Activated CD8-positive, alpha-beta T cell treated with anti-CD3 and anti-CD28 coated beads, Interleukin-2, amount 10 ng/mL, durations not matched to agents 7 days and 5 days (primary cell): ENCODE data around the gene THAP8. TPM values are rescaled to one million over a fixed set of nuclear protein-coding genes. Genes with fewer than 3 reads are reported as not detected.
A peak's percentile ranks its signal among the peaks of the same experiment; 100 is the strongest.

Source experiments
- ATAC-seq: fragments of 150-1000 bp; cut with Tn5 transposase; one replicate; pipeline ENCODE4 v1.10.0; 2021; ENCODE audit warnings: moderate library complexity
- CTCF ChIA-PET: fragments of 350-600 bp; sonication (Branson Sonifier 250); formaldehyde crosslinking; loops from one replicate; lab custom pipeline; 2021; ENCODE audit warnings: antibody characterized with exemption; lab: Charles Lee
- POLR2A ChIA-PET: fragments of 350-600 bp; sonication (Branson Sonifier 250); formaldehyde crosslinking; loops from one replicate; lab custom pipeline; 2021; ENCODE audit warnings: antibody characterized with exemption; lab: Charles Lee
- DNase-seq: peaks from one replicate; pipeline ENCODE4 v3.0.0-alpha.2; 2020
- H3K27ac Mint-ChIP-seq: one replicate; pipeline ENCODE4 v1.8.0; 2021; ENCODE audit warnings: mild to moderate bottlenecking, mixed read lengths
- H3K27me3 Mint-ChIP-seq: one replicate; pipeline ENCODE4 v1.8.0; 2021; ENCODE audit warnings: low read depth, mixed read lengths
- H3K36me3 Mint-ChIP-seq: one replicate; pipeline ENCODE4 v1.8.0; 2021; ENCODE audit warnings: low read depth, mixed read lengths
- H3K4me1 Mint-ChIP-seq: one replicate; pipeline ENCODE4 v1.8.0; 2021; ENCODE audit warnings: low read depth, mixed read lengths
- H3K4me3 Mint-ChIP-seq: one replicate; pipeline ENCODE4 v1.8.0; 2021; ENCODE audit warnings: mild to moderate bottlenecking, mixed read lengths
- H3K9me3 Mint-ChIP-seq: one replicate; pipeline ENCODE4 v1.8.0; 2022; ENCODE audit warnings: mixed read lengths; ENCODE audit not compliant: insufficient read depth
- total RNA-seq, 2 experiments: library from RNA; stranded (reverse); gene quantifications; one replicate each; pipeline ENCODE4 v1.2.3, GENCODE V29; 2021

THAP8 gene
- total RNA-seq, 2 experiments from 2014 or later: 5.7 to 5.8 TPM

DNA sequence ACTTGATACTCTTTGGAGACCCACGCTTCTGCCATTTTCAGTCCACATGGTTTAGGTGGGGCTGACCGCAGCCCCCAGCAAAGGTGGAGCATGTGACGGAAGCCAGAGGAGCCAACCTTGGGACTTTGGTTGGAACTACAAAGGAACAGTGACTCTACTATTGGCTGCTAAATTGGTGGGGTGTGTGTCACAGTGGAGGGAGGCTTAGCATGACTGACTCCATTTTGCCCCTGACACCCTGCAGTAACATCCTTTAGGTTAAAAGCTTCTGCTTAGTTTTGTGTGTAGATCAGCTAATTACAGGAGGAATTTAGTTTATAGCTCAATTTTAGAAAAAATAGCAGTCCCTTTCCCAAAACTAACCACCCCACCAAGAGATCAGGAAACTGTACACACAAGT is 52.5 kb downstream of the THAP8 start:
- CTCF ChIA-PET: interaction anchor here (0.6 kb wide), 1 partner anchor 1699 kb away, joined by 3 read pairs; no protein-coding TSS in a partner anchor

DNA sequence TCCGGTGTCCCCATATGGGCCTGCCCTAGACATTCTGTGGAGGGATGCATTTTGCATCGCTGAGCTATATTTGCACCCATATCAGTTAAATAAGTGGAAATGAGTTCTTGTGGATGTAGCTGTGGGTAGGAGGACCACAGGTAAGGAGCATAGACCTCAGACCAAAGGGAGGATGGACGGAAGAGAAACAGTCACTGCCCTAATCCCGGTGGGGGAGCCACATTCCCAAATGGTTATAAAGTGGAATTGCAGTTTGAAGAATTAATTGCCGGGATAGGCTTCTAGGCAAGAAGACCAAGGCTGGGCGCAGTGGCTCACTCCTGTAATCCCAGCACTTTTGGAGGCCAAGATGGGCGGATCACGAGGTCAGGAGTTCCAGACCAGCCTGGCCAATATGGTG is 57.3 kb downstream of the THAP8 start:
- ChIA-PET CTCF (no interaction called here), POLR2A (interaction anchor here (1.9 to 2.6 kb wide), 2 partner anchors 17 to 58 kb away, joined by 6 to 9 read pairs; partner anchors contain the start of genes ALKBH6, THAP8 and WDR62)
- H3K9me3 Mint-ChIP-seq: no peaks in the 10 kb centered on the region
- H3K4me3 Mint-ChIP-seq: peak overlapping the region; percentile 92
- ATAC-seq (no peak), DNase-seq (no peak)
- H3K36me3 Mint-ChIP-seq: peaks cover 25% of the 10 kb centered on the region
- H3K4me1 Mint-ChIP-seq: peaks cover 26% of the 10 kb centered on the region
- peak overlapping the region; percentile 15 for H3K27ac Mint-ChIP-seq
- H3K27me3 Mint-ChIP-seq: no peaks in the 10 kb centered on the region

More for the DNA sequence above, 52.5 kb downstream of the THAP8 start:
- no peaks in the 10 kb centered on the region for H3K9me3 Mint-ChIP-seq
- DNase-seq: no peak
- H3K4me1 Mint-ChIP-seq: peaks cover 8% of the 10 kb centered on the region
- POLR2A ChIA-PET: no interaction called here
- no peak for ATAC-seq
- H3K4me3 Mint-ChIP-seq: no peak overlapping the region
- no peaks in the 10 kb centered on the region for H3K27me3 Mint-ChIP-seq
- H3K27ac Mint-ChIP-seq: no peak overlapping the region
- H3K36me3 Mint-ChIP-seq: peaks cover 27% of the 10 kb centered on the region

DNA sequence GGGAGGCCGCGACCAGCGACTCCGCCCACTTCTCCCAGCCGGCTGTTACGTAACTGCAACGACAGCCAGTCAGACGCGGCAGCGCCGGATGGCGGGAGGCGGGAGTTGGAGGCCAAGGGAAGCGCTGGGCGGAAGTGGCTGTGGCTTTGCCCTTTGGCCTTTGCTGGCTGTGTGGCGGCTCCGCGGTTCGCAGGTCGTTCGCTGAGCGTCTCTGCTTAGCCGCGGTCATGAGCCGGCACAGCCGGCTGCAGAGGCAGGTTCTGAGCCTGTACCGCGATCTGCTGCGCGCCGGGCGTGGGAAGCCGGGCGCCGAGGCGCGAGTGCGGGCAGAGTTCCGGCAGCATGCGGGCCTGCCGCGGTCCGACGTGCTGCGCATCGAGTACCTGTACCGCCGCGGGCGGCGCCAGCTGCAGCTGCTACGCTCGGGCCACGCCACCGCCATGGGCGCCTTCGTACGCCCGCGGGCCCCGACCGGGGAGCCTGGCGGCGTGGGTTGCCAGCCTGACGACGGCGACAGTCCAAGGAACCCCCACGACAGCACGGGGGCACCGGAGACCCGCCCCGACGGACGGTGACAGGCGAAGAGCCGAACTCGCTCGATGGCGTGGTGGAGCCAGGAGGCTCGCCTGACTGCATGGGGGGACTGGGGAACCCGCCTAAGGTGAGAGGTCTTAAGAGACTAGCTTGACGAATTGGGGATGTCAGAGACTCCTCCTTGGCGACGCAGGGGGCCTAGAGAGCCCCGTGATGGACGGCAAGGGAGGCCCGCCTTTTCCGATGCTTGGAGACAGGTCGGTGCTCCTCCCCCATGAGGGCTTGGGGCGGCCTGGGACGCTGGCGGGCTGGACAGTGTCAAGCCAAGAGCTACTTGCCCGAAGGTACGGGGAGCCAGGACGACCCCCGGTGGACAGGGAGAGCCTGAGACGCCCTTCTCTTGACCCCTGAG is 58.8 kb downstream of the THAP8 start, which contains the start of gene SDHAF1:
SDHAF1 (plus strand) TSS at position 141 of the 946 bp plus-strand sequence; CDS start at position 228, 87 bp downstream.
- peaks cover 16% of the 10 kb centered on the region for H3K36me3 Mint-ChIP-seq
- H3K4me3 Mint-ChIP-seq: peak within 1 kb of the TSS; percentile 92
- peak; percentile 96 for DNase-seq
- peak; percentile 88 for ATAC-seq
- no peaks in the 10 kb centered on the region for H3K9me3 Mint-ChIP-seq
- no peaks in the 10 kb centered on the region for H3K27me3 Mint-ChIP-seq
- H3K27ac Mint-ChIP-seq: peak within 1 kb of the TSS; percentile 89
- POLR2A ChIA-PET: interaction anchor here (0.9 to 2.6 kb wide), 4 partner anchors 19 to 64 kb away, joined by 4 to 9 read pairs (median 5); partner anchors contain the start of genes ALKBH6, THAP8 and WDR62
- CTCF ChIA-PET: interaction anchor here (0.7 to 1.8 kb wide), 4 partner anchors 19 to 125 kb away, joined by 3 to 5 read pairs (median 4); partner anchors contain the start of genes ALKBH6 and THAP8
- H3K4me1 Mint-ChIP-seq: peaks cover 26% of the 10 kb centered on the region

- ATAC-seq (no peak), DNase-seq (no peak)
- Mint-ChIP-seq H3K4me3 (peak overlapping the region; percentile 58), H3K4me1 (peaks cover 26% of the 10 kb centered on the region), H3K36me3 (peaks cover 16% of the 10 kb centered on the region), H3K9me3 (no peaks in the 10 kb centered on the region), H3K27me3 (no peaks in the 10 kb centered on the region), H3K27ac (no peak overlapping the region)
- ChIA-PET CTCF (interaction anchor here (0.7 to 2.5 kb wide), 6 partner anchors 20 to 124 kb away, joined by 3 to 8 read pairs (median 4); partner anchors contain the start of genes ALKBH6, THAP8 and WDR62), POLR2A (interaction anchor here (1.3 to 2.6 kb wide), 2 partner anchors 20 to 63 kb away, joined by 4 to 9 read pairs; partner anchors contain the start of gene ALKBH6)
Measured at GRCh38 chr19:35993923-35994598, 60.0 kb downstream of the THAP8 start.

DNA sequence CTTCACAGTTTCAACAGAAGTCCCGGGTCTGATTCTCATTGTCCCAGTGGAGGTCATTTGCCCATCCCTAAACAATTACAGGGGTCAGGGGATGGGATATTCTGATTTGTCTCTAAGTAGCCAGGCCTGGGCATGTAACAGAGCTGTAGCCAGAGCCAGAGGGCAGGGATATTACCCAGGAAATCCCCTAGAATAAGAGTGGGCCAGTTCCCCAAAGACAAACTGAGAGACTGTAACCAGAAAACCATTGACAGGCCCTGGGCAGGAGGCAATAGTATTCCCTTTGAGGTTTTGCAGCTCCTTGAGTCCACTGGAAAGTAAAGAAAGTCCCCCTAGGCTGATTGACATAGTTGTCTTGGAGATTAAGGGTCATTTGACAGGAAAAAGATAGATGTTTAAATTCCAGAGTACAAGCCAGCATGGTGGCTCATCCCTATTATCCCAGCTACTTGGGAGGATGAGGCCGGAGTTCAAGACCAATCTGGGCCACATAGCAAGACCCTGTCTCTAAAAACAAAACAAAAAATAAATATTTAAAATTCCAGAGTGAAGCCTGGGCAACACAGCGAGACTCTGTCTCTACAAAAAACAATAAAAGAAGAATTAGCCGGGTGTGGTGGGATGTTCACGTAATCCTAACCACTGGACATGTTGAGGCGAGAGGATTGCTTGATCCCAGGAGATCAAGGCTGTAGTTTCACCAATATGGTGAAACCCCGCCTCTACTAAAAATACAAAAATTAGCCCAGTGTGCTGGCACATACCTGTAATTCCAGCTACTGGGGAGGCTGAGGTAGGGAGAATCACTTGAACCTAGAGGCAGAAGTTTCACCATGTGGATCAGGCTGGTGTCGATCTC is 60.9 kb downstream of the THAP8 start:
- Mint-ChIP-seq H3K27ac (no peak overlapping the region), H3K4me1 (peaks cover 26% of the 10 kb centered on the region), H3K4me3 (no peak overlapping the region), H3K9me3 (no peaks in the 10 kb centered on the region), H3K36me3 (peaks cover 14% of the 10 kb centered on the region), H3K27me3 (peaks cover 9% of the 10 kb centered on the region)
- POLR2A ChIA-PET: interaction anchor here (1.1 kb wide), 1 partner anchor 40 kb away, joined by 4 read pairs; no protein-coding TSS in a partner anchor
- ATAC-seq: no peak
- CTCF ChIA-PET: interaction anchor here (1.8 to 2.5 kb wide), 3 partner anchors 44 to 123 kb away, joined by 4 to 8 read pairs (median 5); partner anchors contain the start of genes THAP8 and WDR62
- no peak for DNase-seq

DNA sequence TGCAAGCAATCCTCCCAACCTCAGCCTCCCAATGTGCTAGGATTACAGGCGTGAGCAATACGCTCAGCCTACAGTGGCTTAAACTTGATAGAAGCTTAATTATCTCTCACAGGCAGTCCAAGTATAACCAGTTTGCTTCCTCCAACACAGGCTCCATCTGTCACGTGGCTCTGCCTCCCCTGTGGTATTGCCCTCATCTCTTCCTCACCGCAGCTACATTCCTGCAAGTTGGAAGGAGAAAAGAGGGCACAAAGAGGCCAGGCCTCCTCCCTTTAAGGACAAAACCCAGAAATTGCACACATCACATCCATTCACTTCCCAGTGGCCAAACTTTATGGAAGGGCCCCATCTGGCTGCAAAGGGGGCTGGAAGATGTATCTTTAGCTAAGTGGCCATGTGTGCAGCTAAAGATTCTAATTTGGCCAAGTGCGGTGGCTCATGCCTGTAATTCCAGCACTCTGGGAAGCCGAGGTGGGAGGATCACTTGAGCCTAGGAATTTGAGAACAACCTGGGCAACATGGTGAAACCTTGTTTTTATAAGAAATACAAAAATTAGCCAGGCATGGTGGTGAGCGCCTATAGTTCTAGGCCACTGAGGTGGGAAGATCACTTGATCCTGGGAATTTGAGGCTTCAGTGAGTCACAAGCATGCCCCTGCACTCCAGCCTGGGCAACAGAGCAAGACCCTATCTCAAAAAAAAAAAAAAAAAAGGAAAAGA is 62.2 kb downstream of the THAP8 start:
- Mint-ChIP-seq H3K9me3 (no peaks in the 10 kb centered on the region), H3K27ac (no peak overlapping the region), H3K4me1 (peaks cover 22% of the 10 kb centered on the region), H3K27me3 (peaks cover 16% of the 10 kb centered on the region), H3K4me3 (no peak overlapping the region), H3K36me3 (peaks cover 9% of the 10 kb centered on the region)
- POLR2A ChIA-PET: no interaction called here
- CTCF ChIA-PET: interaction anchor here (0.7 to 1.9 kb wide), 5 partner anchors 33 to 62 kb away, joined by 3 to 4 read pairs (median 4); partner anchors contain the start of gene THAP8
- ATAC-seq: no peak
- DNase-seq: no peak

- ChIA-PET CTCF (interaction anchor here (0.7 to 1.4 kb wide), 4 partner anchors 32 to 63 kb away, joined by 3 to 4 read pairs (median 4); partner anchors contain the start of gene THAP8), POLR2A (no interaction called here)
- Mint-ChIP-seq H3K36me3 (peaks cover 2% of the 10 kb centered on the region), H3K4me1 (peaks cover 16% of the 10 kb centered on the region), H3K27me3 (peaks cover 24% of the 10 kb centered on the region), H3K4me3 (no peak overlapping the region), H3K27ac (no peak overlapping the region), H3K9me3 (no peaks in the 10 kb centered on the region)
- ATAC-seq (no peak), DNase-seq (no peak)
Measured at GRCh38 chr19:35990771-35991730, 63.0 kb downstream of the THAP8 start.

DNA sequence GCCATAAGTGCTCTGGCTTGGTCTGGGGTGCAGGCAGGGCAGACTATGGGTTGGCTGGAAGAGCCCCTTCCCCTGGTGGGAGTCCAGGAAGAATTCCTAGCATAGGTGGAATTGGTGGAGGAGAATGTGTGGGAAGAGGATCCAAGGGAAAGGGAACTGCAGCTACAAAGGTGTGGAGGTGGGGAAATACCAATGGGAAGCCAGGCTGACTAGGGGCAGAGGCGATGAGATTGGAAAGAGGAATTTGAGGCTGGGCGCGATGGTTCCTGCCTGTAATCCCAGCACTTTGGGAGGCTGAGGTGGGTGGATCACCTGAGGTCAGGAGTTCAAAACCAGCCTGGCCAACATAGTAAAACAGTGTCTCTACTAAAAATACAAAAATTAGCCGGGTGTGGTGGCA is 63.9 kb downstream of the THAP8 start:
- Mint-ChIP-seq H3K27me3 (peaks cover 33% of the 10 kb centered on the region), H3K36me3 (no peaks in the 10 kb centered on the region), H3K4me1 (peaks cover 11% of the 10 kb centered on the region), H3K4me3 (no peak overlapping the region), H3K27ac (no peak overlapping the region), H3K9me3 (no peaks in the 10 kb centered on the region)
- CTCF ChIA-PET: no interaction called here
- DNase-seq (no peak), ATAC-seq (no peak)
- POLR2A ChIA-PET: no interaction called here

- CTCF ChIA-PET: no interaction called here
- no peak overlapping the region for H3K4me3 Mint-ChIP-seq
- H3K27ac Mint-ChIP-seq: no peak overlapping the region
- H3K9me3 Mint-ChIP-seq: no peaks in the 10 kb centered on the region
- H3K27me3 Mint-ChIP-seq: peaks cover 42% of the 10 kb centered on the region
- peaks cover 3% of the 10 kb centered on the region for H3K4me1 Mint-ChIP-seq
- H3K36me3 Mint-ChIP-seq: no peaks in the 10 kb centered on the region
- no peak for DNase-seq
- no peak for ATAC-seq
- POLR2A ChIA-PET: no interaction called here
Measured at GRCh38 chr19:35988824-35989223, 65.3 kb downstream of the THAP8 start.
